Measurements from ENCODE around the gene KDM2A. TPM values are rescaled to one million over a fixed set of nuclear protein-coding genes. Genes with fewer than 3 reads are reported as not detected.

KDM2A gene
- total RNA-seq, 1 donor from 2014 or later, result 70.4 TPM

GRCh38 chr11:67119585-67120391 is 725 bp downstream of the KDM2A start:
- TF ChIP-seq CTCF (IDR thresholded peaks at IDR 0.05; ENCODE audit: insufficient read depth, low read depth, low read length), result no peak
- TF ChIP-seq EZH2 (IDR thresholded peaks at IDR 0.05; ENCODE audit: insufficient read depth, low read length), result no peak
- no peaks in the 10 kb centered on the region for H3K27me3 Mint-ChIP-seq (ENCODE audit: low read depth, unreplicated experiment)
- no peak overlapping the region for H2AFZ ChIP-seq (ENCODE audit: low read depth, low read length)

DNA sequence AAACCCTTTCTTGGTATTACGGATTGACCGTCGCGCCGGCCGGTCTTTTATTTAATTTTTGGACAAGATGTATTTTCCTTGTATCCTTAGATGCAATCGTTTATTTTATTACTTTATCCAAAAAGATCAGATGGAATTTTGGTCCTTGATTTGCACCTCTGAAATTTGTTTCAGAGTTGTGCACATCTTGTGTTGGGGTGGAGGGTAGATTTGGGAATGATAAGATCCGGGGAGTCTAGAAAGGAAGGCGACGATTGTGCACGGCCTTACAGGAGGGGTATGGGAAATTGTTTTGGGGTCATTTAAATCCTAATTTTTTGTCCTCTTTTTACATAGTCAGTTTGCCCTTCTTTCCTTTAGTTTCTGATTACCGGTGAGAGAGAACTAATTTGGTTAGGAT is 1.4 kb downstream of the KDM2A start:
- H3K9me3 Mint-ChIP-seq (ENCODE audit: unreplicated experiment), result no peaks in the 10 kb centered on the region
- Histone ChIP-seq H3K4me2 (ENCODE audit: low read length) (peak overlapping the region; percentile 87), H3K9ac (ENCODE audit: low read length) (peak overlapping the region; percentile 95), H3K4me3 (ENCODE audit: insufficient read depth, low read depth, low read length) (peak overlapping the region; percentile 99), H3K27ac (ENCODE audit: low read depth, low read length) (peak overlapping the region; percentile 83), H3K27me3 (ENCODE audit: insufficient read depth, low read length) (no peaks in the 10 kb centered on the region), H3K79me2 (ENCODE audit: insufficient read depth, low read length) (peaks cover 63% of the 10 kb centered on the region), H4K20me1 (ENCODE audit: insufficient read depth, low read length) (peaks cover 53% of the 10 kb centered on the region), H3K4me1 (ENCODE audit: insufficient read depth, low read length) (peaks cover 5% of the 10 kb centered on the region), H3K36me3 (ENCODE audit: insufficient read depth, low read length) (no peaks in the 10 kb centered on the region), H3K9me3 (ENCODE audit: insufficient read depth, low read depth, low read length) (no peaks in the 10 kb centered on the region), H2AFZ (ENCODE audit: low read depth, low read length) (no peak overlapping the region)
- H3K27me3 Mint-ChIP-seq (ENCODE audit: low read depth, unreplicated experiment), result no peaks in the 10 kb centered on the region
- peaks cover 8% of the 10 kb centered on the region for H3K4me1 Mint-ChIP-seq (ENCODE audit: low read depth, unreplicated experiment)
- peak overlapping the region; percentile 97 for H3K27ac Mint-ChIP-seq (ENCODE audit: unreplicated experiment)
- TF ChIP-seq EZH2 (IDR thresholded peaks at IDR 0.05; ENCODE audit: insufficient read depth, low read length), result no peak
- TF ChIP-seq CTCF (IDR thresholded peaks at IDR 0.05; ENCODE audit: insufficient read depth, low read depth, low read length), result no peak
- peak overlapping the region; percentile 96 for H3K4me3 Mint-ChIP-seq (ENCODE audit: unreplicated experiment)
- peaks cover 2% of the 10 kb centered on the region for H3K36me3 Mint-ChIP-seq (ENCODE audit: low read depth, unreplicated experiment)
- DNase-seq (ENCODE audit: low read depth) (no peak), FAIRE-seq (no peak)

More at GRCh38 chr11:67119585-67120391, 725 bp downstream of the KDM2A start:
- peaks cover 5% of the 10 kb centered on the region for H3K4me1 ChIP-seq (ENCODE audit: insufficient read depth, low read length)
- DNase-seq (ENCODE audit: low read depth) (no peak), FAIRE-seq (no peak)
- H3K4me1 Mint-ChIP-seq (ENCODE audit: low read depth, unreplicated experiment), result peaks cover 8% of the 10 kb centered on the region
- H3K4me3 ChIP-seq (ENCODE audit: insufficient read depth, low read depth, low read length), result peak overlapping the region; percentile 99
- peak overlapping the region; percentile 83 for H3K27ac ChIP-seq (ENCODE audit: low read depth, low read length)
- peak overlapping the region; percentile 87 for H3K4me2 ChIP-seq (ENCODE audit: low read length)
- H3K9me3 ChIP-seq (ENCODE audit: insufficient read depth, low read depth, low read length), result no peaks in the 10 kb centered on the region
- no peaks in the 10 kb centered on the region for H3K36me3 ChIP-seq (ENCODE audit: insufficient read depth, low read length)
- no peaks in the 10 kb centered on the region for H3K9me3 Mint-ChIP-seq (ENCODE audit: unreplicated experiment)
- peak overlapping the region; percentile 96 for H3K4me3 Mint-ChIP-seq (ENCODE audit: unreplicated experiment)
- no peaks in the 10 kb centered on the region for H3K27me3 ChIP-seq (ENCODE audit: insufficient read depth, low read length)
- H3K27ac Mint-ChIP-seq (ENCODE audit: unreplicated experiment), result peak overlapping the region; percentile 97
- no peaks in the 10 kb centered on the region for H3K36me3 Mint-ChIP-seq (ENCODE audit: low read depth, unreplicated experiment)
- peaks cover 56% of the 10 kb centered on the region for H3K79me2 ChIP-seq (ENCODE audit: insufficient read depth, low read length)
- H3K9ac ChIP-seq (ENCODE audit: low read length), result peak overlapping the region; percentile 95
- H4K20me1 ChIP-seq (ENCODE audit: insufficient read depth, low read length), result peaks cover 46% of the 10 kb centered on the region

Measured in astrocyte (in vitro differentiated cells and primary cell).